HG03175 (cell line): ENCODE data around the gene CHD2.

Source experiments
- ATAC-seq: cut with Tn5 transposase; IDR thresholded peaks from one replicate; pipeline ENCODE4 v1.9.1; 2021; ENCODE audit warnings: mild to moderate bottlenecking, moderate library complexity; ENCODE audit not compliant: unreplicated experiment

The CHD2 gene

DNA sequence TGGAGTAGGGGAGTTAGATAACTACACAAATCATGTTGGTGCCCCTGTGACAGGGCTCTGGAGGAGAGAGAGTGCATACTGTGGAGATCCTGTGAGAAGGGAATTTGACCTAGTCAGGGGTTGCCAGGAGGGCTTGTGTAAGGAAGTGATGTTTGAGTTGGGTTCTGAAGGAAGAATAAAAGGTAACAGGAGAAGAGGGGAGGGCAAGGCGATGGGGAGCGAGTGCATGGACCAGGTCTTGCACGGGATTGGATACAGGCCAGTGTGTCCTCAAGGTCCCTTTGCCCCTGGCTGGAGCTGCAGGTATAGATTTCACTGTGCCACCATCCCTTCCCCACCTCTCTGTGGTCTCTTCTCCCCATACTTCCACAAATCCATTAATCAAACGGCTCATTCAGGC lies 105.0 kb downstream of the CHD2 start:
- ATAC-seq = no peak

GRCh38 chr15:93007994-93008393 lies 107.9 kb downstream of the CHD2 start:
- ATAC-seq = no peak

GRCh38 chr15:93012786-93013185 lies 112.7 kb downstream of the CHD2 start:
- no peak for ATAC-seq

- ATAC-seq = no peak
These were observed 117.4 kb downstream of the CHD2 start for GRCh38 chr15:93017526-93017925.

DNA sequence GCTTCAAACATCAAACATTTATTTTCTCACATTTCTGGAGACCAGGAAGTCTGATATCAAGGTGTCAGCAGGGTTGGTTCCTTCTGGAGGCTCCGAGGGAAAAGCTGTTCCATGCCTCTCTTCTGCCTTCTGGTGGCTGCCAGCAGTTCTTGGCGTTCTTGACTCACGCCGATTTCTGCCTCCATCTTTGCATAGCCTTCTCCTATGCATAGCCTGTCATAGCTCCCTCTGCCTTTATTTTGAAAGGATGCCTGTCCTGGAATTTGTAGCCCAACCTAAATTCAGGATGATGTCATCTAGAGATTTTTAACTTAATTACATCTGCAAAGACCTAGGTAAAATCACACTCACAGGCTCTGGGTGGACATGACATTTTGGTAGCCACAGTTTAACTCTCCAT lies 118.5 kb downstream of the CHD2 start:
- ATAC-seq = no peak

- ATAC-seq = no peak
These were observed 119.0 kb downstream of the CHD2 start for GRCh38 chr15:93019090-93019489.

DNA sequence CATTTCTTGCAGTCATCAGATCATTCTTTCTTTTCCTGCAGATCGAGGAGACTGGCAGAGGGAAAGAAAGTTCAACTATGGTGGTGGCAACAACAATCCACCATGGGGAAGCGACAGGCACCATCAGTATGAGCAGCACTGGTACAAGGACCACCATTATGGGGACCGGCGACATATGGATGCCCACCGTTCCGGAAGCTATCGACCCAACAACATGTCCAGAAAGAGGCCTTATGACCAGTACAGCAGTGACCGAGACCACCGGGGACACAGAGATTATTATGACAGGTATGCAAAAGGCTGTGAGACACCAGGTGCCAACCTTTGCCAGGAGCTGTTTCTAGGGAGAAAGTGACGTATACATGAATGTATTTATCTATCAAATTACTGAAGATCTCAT lies 119.8 kb downstream of the CHD2 start:
- ATAC-seq = no peak

DNA sequence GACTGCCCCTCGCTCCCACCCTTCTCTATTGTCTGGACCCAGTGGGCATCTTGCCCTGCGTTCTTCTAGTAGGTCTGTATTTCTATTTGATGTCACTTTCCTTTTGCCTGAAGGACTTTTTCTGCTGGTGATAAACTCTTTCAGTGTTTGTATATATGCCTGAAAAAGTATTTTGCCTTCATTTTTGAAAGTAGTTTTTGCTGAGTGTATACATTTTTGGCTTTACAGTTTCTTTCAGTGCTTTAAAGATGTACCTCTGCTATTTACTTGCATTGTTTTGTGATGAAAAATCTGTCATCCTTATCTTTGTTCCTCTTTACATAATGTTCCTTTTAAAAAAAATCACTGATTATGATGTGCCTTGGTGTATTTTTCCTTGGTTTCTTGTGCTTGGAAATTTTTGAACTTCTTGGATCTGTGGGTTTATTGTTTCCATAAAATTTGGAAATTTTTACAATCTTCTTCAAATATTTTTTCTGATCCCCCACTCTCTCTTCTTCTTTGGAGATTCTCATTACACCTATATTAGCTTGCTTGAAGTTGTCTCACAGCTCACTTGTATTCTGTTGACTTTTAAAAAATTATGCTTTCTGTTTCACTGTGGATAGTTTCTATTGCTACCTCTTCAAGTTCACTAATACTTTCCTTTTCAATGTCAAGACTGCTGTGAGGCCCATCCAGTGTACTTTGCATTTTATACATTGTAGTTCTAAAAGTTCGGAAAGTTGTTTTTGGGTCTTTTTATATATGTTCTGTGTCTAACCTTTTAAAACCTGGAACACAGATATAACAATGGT lies 121.0 kb downstream of the CHD2 start:
- peak; percentile 56 for ATAC-seq

- ATAC-seq = no peak
These were observed 124.2 kb downstream of the CHD2 start for GRCh38 chr15:93024293-93024692.

DNA sequence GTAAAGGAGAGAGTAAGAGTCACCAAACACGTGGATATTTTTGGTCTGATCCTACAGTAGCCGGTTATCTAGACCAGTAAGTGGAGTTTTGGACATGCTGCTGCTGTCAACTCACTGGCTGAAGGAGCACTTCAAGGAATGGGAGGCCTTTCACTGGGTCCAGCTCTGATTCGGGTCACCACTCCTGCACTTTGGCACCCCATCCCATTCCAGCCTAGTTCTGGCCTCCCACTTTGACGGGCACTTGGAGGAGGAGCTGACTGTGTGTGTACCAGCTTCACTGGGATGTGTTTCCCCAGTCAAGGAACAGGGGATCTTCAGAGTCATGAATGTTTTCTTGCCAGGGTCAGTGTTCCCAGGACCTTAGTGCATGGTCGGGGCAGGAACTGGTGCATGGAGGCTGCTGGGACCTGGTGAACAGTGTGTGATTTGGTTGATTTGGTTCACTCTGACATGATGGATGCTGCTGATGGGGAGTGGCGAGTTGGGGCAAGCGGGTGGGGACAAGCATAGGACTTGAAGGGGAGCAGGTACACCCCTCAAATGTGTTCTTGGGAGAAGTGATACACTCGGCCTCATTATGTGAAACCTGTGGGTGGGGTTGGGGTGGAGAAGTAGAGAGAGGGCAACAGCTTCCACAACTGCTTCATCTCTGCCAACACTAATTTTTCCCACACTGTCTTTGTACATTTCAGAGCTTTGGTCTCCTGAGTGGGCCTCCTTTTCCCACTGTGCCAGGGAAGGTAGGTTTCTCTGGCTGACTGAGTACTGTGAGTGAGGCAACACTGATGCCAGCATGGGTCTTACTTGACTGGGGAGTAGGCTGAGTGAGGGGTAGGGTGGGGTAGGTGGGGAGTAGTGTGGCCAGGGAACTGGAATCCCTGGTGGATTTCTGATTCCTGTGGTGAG lies 124.8 kb downstream of the CHD2 start:
- ATAC-seq = no peak

- no peak for ATAC-seq
These were observed 125.5 kb downstream of the CHD2 start for GRCh38 chr15:93025625-93025982.

- no peak for ATAC-seq
These were observed 126.3 kb downstream of the CHD2 start for GRCh38 chr15:93026380-93026817.

DNA sequence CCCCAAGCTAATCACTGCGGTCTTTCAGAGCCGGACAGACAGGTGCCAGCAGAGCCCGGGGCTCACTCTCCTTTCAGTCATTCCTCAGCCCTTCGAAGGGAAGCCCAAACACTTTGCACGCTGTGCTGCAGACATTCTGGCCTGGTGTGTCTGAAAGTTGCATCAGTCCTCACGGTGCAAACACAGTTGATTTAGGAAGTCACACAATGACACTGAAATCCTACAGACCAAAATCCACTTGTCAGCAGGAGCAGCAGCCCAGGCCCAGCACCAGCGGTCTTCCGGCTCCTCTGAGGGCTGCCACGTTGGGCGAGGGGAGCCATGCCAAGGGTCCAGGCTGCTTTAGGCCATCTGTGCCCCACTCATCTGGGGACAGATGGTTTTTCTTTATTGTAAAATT lies 127.3 kb downstream of the CHD2 start:
- ATAC-seq = no peak

DNA sequence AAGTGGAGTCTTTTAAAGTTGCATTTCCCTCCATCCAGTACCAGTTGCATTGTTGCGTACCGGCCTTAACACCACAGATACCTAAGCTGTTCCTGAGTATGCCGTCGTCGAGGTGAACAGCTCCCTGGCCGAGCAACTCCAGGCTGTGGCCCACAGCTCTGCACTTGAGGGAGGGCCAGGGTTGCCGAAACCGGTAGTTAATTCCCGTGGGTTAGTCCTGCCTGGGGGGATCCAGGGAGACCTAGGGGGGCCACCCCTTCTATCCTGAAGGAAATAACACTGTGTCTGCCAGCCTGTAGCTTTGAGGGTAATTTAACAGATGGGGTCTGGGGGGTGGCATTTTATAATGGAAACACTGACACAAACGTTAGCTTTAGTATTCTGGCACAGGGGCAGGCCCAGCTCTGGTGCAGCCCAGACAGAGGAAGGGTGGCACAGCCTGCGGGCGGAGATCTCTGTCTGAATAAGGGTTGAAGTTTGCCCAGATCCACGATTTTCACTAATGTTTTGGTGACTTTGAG lies 128.0 kb downstream of the CHD2 start:
- ATAC-seq = no peak

GRCh38 chr15:93028632-93029213 lies 128.6 kb downstream of the CHD2 start:
- ATAC-seq = no peak

GRCh38 chr15:93029214-93029835 lies 129.2 kb downstream of the CHD2 start:
- ATAC-seq = no peak

GRCh38 chr15:93029836-93030429 lies 129.8 kb downstream of the CHD2 start:
- no peak for ATAC-seq

- ATAC-seq = peak; percentile 82
These were observed 130.4 kb downstream of the CHD2 start for GRCh38 chr15:93030430-93031102.

GRCh38 chr15:93031103-93031464 lies 131.0 kb downstream of the CHD2 start:
- no peak for ATAC-seq
